ENCODE results near the gene DHRS7B. TPM values are rescaled to one million over a fixed set of nuclear protein-coding genes. Genes with fewer than 3 reads are reported as not detected.

The DHRS7B gene
- total RNA-seq, 1 experiment from 2014 or later: 30.0 TPM

DNA sequence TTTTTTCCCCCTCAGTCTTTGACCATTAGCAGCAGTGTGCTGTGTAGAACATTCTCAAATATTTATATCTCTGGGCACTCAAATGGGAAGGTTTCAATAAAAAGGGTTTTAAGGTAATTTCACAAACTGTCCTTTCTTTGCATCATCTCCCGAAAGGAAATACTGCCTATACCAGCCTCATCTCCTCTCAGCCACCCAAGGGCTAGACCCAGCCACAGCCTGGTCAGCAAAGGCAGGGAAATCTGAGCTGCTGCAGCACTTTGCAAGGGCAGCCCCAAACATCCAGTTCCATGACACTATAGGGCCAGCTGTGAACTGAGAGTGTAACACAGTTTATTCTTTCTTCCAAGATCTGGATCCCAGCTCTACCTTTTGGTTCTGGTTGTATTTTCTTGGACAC, 58.3 kb downstream of the DHRS7B start:
- ChIA-PET CTCF (no interaction called here), POLR2A (no interaction called here)
- H3K4me1 Mint-ChIP-seq (ENCODE audit: low read depth, unreplicated experiment): peaks cover 10% of the 10 kb centered on the region
- no peaks in the 10 kb centered on the region for H3K9me3 Mint-ChIP-seq (ENCODE audit: unreplicated experiment)
- no TSS peak for BruUV-seq (replicated peaks)
- H3K4me3 Mint-ChIP-seq (ENCODE audit: unreplicated experiment): no peak overlapping the region
- intact Hi-C loops (cut with micrococcal nuclease; ENCODE audit: unreplicated experiment): no loop called here
- H3K36me3 Mint-ChIP-seq (ENCODE audit: insufficient read depth, unreplicated experiment): no peaks in the 10 kb centered on the region
- TF ChIP-seq, protein P1, sequence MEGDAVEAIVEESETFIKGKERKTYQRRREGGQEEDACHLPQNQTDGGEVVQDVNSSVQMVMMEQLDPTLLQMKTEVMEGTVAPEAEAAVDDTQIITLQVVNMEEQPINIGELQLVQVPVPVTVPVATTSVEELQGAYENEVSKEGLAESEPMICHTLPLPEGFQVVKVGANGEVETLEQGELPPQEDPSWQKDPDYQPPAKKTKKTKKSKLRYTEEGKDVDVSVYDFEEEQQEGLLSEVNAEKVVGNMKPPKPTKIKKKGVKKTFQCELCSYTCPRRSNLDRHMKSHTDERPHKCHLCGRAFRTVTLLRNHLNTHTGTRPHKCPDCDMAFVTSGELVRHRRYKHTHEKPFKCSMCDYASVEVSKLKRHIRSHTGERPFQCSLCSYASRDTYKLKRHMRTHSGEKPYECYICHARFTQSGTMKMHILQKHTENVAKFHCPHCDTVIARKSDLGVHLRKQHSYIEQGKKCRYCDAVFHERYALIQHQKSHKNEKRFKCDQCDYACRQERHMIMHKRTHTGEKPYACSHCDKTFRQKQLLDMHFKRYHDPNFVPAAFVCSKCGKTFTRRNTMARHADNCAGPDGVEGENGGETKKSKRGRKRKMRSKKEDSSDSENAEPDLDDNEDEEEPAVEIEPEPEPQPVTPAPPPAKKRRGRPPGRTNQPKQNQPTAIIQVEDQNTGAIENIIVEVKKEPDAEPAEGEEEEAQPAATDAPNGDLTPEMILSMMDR (IDR thresholded peaks at IDR 0.05; ENCODE audit: insufficient read depth in 1 of 2, low read depth in 1 of 2, low read length in 1 of 2, severe bottlenecking in 1 of 2, unreplicated experiment in 1 of 2): no peak
- no peaks in the 10 kb centered on the region for H3K27me3 Mint-ChIP-seq (ENCODE audit: insufficient read depth, unreplicated experiment)
- no peaks in the 10 kb centered on the region for H3K9me3 ChIP-seq
- H3K4me3 ChIP-seq (ENCODE audit: low read depth, low read length): no peak overlapping the region
- no peaks in the 10 kb centered on the region for H3K36me3 ChIP-seq (ENCODE audit: control insufficient read depth, insufficient read depth, low read length)
- H3K27ac Mint-ChIP-seq (ENCODE audit: unreplicated experiment): no peak overlapping the region
- H3K27me3 ChIP-seq (replicated peaks; ENCODE audit: control insufficient read depth, insufficient read depth, low read length): no peaks in the 10 kb centered on the region
- H3K4me1 ChIP-seq: no peaks in the 10 kb centered on the region
- DNase-seq: no peak

DNA sequence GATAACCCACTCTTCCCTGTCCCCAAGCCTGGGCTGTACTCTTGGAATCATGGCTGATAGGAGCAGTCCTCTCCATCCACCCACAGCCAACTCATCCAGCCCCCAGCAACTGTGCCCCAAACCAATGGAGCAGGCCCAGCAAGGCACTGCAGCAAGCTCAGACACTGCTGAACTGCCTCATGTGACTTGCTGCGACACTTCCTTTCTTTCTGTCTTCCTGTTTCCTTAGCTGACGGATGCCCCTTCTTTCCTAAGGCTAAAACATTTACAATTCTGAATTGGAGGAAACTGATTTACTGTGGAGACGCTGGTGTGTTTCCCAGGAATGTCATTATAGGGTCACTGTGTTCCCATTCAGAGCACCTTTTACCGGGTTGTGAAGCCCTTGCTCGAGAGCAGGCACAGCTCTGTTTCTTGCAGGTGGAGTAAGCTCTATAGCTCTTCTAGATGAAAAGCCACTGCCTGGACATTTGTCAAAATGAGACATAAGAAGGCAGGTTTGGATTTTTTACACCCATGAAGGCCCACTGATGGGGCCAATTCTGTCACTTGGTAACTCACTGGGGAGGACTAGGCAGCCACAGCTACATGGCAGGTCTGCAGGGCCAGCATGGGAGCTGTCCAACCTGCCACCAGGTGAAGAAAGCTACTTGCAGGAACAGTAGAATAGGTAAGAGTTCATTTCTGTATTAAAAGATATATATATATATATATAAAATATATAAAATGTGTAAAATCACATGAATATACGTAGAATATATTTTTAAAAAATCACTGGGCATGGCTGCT, 59.8 kb downstream of the DHRS7B start:
- H3K27me3 ChIP-seq (replicated peaks; ENCODE audit: control insufficient read depth, insufficient read depth, low read length): no peaks in the 10 kb centered on the region
- H3K36me3 ChIP-seq (ENCODE audit: control insufficient read depth, insufficient read depth, low read length): no peaks in the 10 kb centered on the region
- H3K9me3 Mint-ChIP-seq (ENCODE audit: unreplicated experiment): no peaks in the 10 kb centered on the region
- ChIA-PET CTCF (interaction anchor here (0.6 kb wide), 1 partner anchor 193 kb away, joined by 8 read pairs; no protein-coding TSS in a partner anchor), POLR2A (no interaction called here)
- no peak overlapping the region for H3K27ac Mint-ChIP-seq (ENCODE audit: unreplicated experiment)
- TF ChIP-seq, protein P1 (IDR thresholded peaks at IDR 0.05; ENCODE audit: insufficient read depth in 1 of 2, low read depth in 1 of 2, low read length in 1 of 2, severe bottlenecking in 1 of 2, unreplicated experiment in 1 of 2): no peak
- H3K4me1 ChIP-seq: no peaks in the 10 kb centered on the region
- no peak overlapping the region for H3K4me3 ChIP-seq (ENCODE audit: low read depth, low read length)
- DNase-seq: no peak
- H3K4me3 Mint-ChIP-seq (ENCODE audit: unreplicated experiment): no peak overlapping the region
- peaks cover 10% of the 10 kb centered on the region for H3K4me1 Mint-ChIP-seq (ENCODE audit: low read depth, unreplicated experiment)
- no peaks in the 10 kb centered on the region for H3K9me3 ChIP-seq
- no TSS peak for BruUV-seq (replicated peaks)
- no peaks in the 10 kb centered on the region for H3K36me3 Mint-ChIP-seq (ENCODE audit: insufficient read depth, unreplicated experiment)
- no peaks in the 10 kb centered on the region for H3K27me3 Mint-ChIP-seq (ENCODE audit: insufficient read depth, unreplicated experiment)
- intact Hi-C loops (cut with micrococcal nuclease; ENCODE audit: unreplicated experiment): no loop called here

DNA sequence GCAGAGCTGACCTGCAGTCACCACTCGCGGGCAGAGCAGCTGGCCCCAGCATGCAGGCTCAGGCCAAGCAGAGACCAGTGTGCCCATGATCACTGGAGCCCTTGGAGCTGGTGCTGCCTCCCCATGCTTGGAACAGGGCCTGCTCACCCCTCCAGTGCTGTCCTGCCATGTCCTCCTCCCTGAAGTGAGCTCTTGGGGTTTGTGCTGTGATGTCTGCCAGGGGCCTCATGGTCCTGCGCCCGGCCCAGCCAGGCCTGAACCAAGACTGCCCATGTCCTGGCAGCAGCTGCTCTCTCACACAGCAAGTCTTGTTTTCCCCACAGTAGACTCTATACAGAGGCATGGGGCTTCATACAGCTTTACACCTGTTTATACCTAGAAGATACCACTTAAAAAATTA, 62.6 kb downstream of the DHRS7B start:
- peaks cover 14% of the 10 kb centered on the region for H3K36me3 Mint-ChIP-seq (ENCODE audit: insufficient read depth, unreplicated experiment)
- H3K9me3 Mint-ChIP-seq (ENCODE audit: unreplicated experiment): no peaks in the 10 kb centered on the region
- no peak overlapping the region for H3K4me3 Mint-ChIP-seq (ENCODE audit: unreplicated experiment)
- Histone ChIP-seq H3K4me1 (no peaks in the 10 kb centered on the region), H3K4me3 (ENCODE audit: low read depth, low read length) (no peak overlapping the region), H3K36me3 (ENCODE audit: control insufficient read depth, insufficient read depth, low read length) (no peaks in the 10 kb centered on the region), H3K9me3 (no peaks in the 10 kb centered on the region), H3K27me3 (replicated peaks; ENCODE audit: control insufficient read depth, insufficient read depth, low read length) (no peaks in the 10 kb centered on the region)
- intact Hi-C loops (cut with micrococcal nuclease; ENCODE audit: unreplicated experiment): no loop called here
- no peaks in the 10 kb centered on the region for H3K4me1 Mint-ChIP-seq (ENCODE audit: low read depth, unreplicated experiment)
- TF ChIP-seq, protein P1 (IDR thresholded peaks at IDR 0.05; ENCODE audit: insufficient read depth in 1 of 2, low read depth in 1 of 2, low read length in 1 of 2, severe bottlenecking in 1 of 2, unreplicated experiment in 1 of 2): no peak
- no TSS peak for BruUV-seq (replicated peaks)
- ChIA-PET CTCF (no interaction called here), POLR2A (no interaction called here)
- no peak overlapping the region for H3K27ac Mint-ChIP-seq (ENCODE audit: unreplicated experiment)
- DNase-seq: no peak
- no peaks in the 10 kb centered on the region for H3K27me3 Mint-ChIP-seq (ENCODE audit: insufficient read depth, unreplicated experiment)
